Measurements from ENCODE around the gene ENAH.
"Not testable (repeated sequence)": the region's sequence is repeated elsewhere in the genome, so short reads cannot be mapped to it uniquely, and the experiment has no call there.

GRCh38 chr1:225513576-225513975 is 139.3 kb downstream of the ENAH start:
- TF ChIP-seq CTCF (IDR thresholded peaks at IDR 0.05; ENCODE audit: insufficient read depth, low read length); GABPA (IDR thresholded peaks at IDR 0.05; ENCODE audit: low read depth); POLR2AphosphoS5 (IDR thresholded peaks at IDR 0.05; ENCODE audit: low read depth); REST (IDR thresholded peaks at IDR 0.05; ENCODE audit: insufficient replicate concordance, low read depth): not testable (repeated sequence)

Measured in HL-60 (cell line).